ENCODE results near the gene CZIB. TPM values are rescaled to one million over a fixed set of nuclear protein-coding genes. Genes with fewer than 3 reads are reported as not detected.

CZIB gene
- total RNA-seq, 1 experiment from 2014 or later, result 43.1 TPM

DNA sequence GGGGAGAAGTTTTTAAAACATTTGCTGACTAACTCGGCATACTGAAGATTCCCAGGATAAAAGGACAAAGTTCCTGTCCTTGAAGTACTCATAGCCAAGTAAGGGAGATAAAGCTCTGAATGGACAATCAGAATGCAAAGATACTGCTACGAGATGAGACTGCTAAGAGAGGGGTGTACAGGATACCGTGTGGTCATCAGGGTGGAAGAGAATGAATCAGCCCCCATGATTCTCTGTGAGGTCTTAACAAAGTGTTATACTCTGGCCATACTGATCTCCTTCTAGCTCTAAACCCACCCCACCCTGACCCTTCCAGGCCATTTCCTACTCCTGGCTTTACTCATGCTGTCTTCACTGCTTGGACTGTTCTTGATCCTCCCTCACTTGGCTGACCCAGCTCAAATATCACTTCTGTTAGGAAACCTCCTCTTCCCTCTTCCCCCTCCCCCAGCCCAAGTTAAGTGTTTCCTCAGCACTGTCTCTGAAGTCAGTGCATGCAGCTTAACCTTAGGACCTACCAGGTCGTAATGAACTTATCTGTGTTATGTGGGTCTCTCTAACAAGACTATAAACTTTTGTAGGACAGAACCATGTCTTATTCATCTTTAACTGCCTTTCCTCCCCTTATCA lies 33.7 kb upstream of the CZIB start (continued):
- TF ChIP-seq, protein P1, sequence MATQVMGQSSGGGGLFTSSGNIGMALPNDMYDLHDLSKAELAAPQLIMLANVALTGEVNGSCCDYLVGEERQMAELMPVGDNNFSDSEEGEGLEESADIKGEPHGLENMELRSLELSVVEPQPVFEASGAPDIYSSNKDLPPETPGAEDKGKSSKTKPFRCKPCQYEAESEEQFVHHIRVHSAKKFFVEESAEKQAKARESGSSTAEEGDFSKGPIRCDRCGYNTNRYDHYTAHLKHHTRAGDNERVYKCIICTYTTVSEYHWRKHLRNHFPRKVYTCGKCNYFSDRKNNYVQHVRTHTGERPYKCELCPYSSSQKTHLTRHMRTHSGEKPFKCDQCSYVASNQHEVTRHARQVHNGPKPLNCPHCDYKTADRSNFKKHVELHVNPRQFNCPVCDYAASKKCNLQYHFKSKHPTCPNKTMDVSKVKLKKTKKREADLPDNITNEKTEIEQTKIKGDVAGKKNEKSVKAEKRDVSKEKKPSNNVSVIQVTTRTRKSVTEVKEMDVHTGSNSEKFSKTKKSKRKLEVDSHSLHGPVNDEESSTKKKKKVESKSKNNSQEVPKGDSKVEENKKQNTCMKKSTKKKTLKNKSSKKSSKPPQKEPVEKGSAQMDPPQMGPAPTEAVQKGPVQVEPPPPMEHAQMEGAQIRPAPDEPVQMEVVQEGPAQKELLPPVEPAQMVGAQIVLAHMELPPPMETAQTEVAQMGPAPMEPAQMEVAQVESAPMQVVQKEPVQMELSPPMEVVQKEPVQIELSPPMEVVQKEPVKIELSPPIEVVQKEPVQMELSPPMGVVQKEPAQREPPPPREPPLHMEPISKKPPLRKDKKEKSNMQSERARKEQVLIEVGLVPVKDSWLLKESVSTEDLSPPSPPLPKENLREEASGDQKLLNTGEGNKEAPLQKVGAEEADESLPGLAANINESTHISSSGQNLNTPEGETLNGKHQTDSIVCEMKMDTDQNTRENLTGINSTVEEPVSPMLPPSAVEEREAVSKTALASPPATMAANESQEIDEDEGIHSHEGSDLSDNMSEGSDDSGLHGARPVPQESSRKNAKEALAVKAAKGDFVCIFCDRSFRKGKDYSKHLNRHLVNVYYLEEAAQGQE (IDR thresholded peaks at IDR 0.05; ENCODE audit: low read depth), result no peak
- no peak for TF ChIP-seq ELF1 (IDR thresholded peaks at IDR 0.05; ENCODE audit: borderline replicate concordance, low read depth)
- TF ChIP-seq CBX3 (IDR thresholded peaks at IDR 0.05; ENCODE audit: low read depth), result no peak
- TF ChIP-seq RAD21 (IDR thresholded peaks at IDR 0.05; ENCODE audit: low read depth), result no peak
- no peak for TF ChIP-seq SIN3A (IDR thresholded peaks at IDR 0.05; ENCODE audit: low read depth)
- no peak for TF ChIP-seq POLR2A (IDR thresholded peaks at IDR 0.05; ENCODE audit: borderline replicate concordance, extremely low read depth, insufficient read depth, insufficient read length)

DNA sequence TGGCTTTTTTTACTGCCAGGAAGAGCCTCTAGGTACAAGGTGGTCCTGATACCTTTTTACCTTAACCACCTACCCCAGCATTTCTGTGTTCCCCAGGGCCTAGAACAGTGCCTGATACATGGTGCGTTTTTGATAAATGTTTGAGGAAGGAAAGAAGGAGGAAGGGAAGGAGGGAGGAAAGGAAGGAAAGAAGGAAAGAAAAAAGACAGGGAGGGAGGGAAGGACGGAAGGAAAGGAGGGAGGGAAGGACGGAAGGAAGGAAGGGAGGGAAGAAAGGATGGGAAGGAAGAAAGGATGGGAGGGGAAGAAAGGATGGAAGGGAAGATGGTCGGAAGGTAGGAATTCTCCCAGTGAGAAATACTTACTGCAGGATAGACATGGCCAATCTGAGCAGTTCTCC lies 29.9 kb upstream of the CZIB start:
- BruUV-seq (replicated peaks), result no TSS peak
- no peak overlapping the region for H3K4me2 ChIP-seq (ENCODE audit: low read length)
- H3K27ac ChIP-seq (ENCODE audit: low read depth, low read length), result no peak overlapping the region
- intact Hi-C loops (cut with micrococcal nuclease), result no loop called here
- H2AFZ ChIP-seq (ENCODE audit: low read depth, low read length, poor library complexity, severe bottlenecking), result no peak overlapping the region
- H3K36me3 ChIP-seq (ENCODE audit: control insufficient read depth in 1 of 2, insufficient read depth in 2 of 2, low read length in 2 of 2), result peaks cover 29 to 47% of the 10 kb centered on the region in 2 experiments
- TF ChIP-seq SP1 (IDR thresholded peaks at IDR 0.05; ENCODE audit: low read depth) (no peak), SIN3A (IDR thresholded peaks at IDR 0.05; ENCODE audit: low read depth) (no peak), RAD21 (IDR thresholded peaks at IDR 0.05; ENCODE audit: low read depth) (no peak), ZNF274 (IDR thresholded peaks at IDR 0.05; ENCODE audit: low read depth, low read length) (no peak), SRF (IDR thresholded peaks at IDR 0.05; ENCODE audit: low read depth) (no peak), EZH2 (IDR thresholded peaks at IDR 0.05) (no peak), POLR2A (IDR thresholded peaks at IDR 0.05; ENCODE audit: borderline replicate concordance, extremely low read depth, insufficient read depth, insufficient read length) (no peak), ELF1 (IDR thresholded peaks at IDR 0.05; ENCODE audit: borderline replicate concordance, low read depth) (no peak)
- TF ChIP-seq, protein P1 (IDR thresholded peaks at IDR 0.05; ENCODE audit: low read depth), result no peak
- TF ChIP-seq, protein P2, sequence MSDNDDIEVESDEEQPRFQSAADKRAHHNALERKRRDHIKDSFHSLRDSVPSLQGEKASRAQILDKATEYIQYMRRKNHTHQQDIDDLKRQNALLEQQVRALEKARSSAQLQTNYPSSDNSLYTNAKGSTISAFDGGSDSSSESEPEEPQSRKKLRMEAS (IDR thresholded peaks at IDR 0.05), result no peak
- no peaks in the 10 kb centered on the region for H3K9me3 ChIP-seq (ENCODE audit: control insufficient read depth in 1 of 2, insufficient read depth in 1 of 2, low read depth in 1 of 2, low read length in 2 of 2)
- no peak for ATAC-seq
- H3K79me2 ChIP-seq (ENCODE audit: insufficient read depth, low read length), result no peaks in the 10 kb centered on the region
- no peak overlapping the region for H3K9ac ChIP-seq (ENCODE audit: low read length)
- no peaks in the 10 kb centered on the region for H3K27me3 ChIP-seq (ENCODE audit: insufficient read depth, low read length)
- CTCF ChIA-PET, result no interaction called here
- H3K4me1 ChIP-seq (ENCODE audit: control insufficient read depth in 1 of 2, insufficient read depth in 2 of 2, low read length in 2 of 2), result no peaks in the 10 kb centered on the region
- RAD21 ChIA-PET (ENCODE audit: low non-redundant PET in 1 of 2, low total read pairs in 2 of 2, uncharacterized antibody in 2 of 2, unreplicated experiment in 2 of 2), result no interaction called here
- POLR2A ChIA-PET, result no interaction called here
- H3K9me2 ChIP-seq (ENCODE audit: insufficient read depth), result no peaks in the 10 kb centered on the region
- no peak overlapping the region for H3K4me3 ChIP-seq (replicated peaks in 1 of 2; ENCODE audit: low read depth in 1 of 2, low read length in 2 of 2)
- no peak for DNase-seq (ENCODE audit: low read depth, low spot score)
- no peaks in the 10 kb centered on the region for H4K20me1 ChIP-seq (ENCODE audit: insufficient read depth)

Measured in HCT116 (cell line).